Kidney glomerular epithelial cell (primary cell): ENCODE results near the gene PDE9A.

Source experiments
- DNase-seq: peaks from one replicate; lab custom pipeline; 2025; lab: John Stamatoyannopoulos, UW

Gene PDE9A

DNA sequence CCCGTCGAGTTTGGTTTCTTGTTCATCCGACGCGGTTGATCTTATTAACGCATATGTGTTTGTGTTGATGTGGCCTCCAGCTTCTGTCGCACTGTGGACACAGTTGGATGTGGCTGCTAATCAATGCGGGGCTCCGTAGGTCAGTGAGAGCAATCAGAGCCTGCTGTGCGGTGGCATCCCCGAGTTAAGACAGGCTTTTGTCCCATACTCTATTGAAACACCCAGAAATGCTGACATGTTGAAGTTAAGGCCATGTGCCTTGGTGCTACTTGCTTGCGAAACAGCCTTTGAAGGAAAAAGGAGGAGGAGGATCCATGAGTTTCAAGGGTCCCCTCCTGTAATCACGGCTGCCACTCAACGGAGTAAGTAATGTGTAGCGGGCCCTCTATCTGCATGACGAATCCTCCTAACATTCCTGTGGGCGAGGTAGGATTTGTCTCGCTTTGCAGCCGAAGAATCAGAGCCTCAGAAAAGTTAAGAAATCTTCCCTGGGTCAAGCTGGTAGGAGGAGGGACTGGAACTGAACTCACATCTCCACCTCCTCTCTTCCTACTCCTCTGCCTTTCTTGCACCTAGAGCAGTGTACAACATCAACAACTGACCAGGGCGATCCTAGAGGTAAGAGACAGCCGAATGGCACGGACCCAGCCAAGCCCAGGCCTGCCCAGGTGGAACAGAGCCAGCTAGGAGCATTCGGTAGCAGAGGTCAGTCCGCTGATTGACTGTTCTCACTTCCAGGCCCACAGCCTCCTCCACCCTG, 19.5 kb downstream of the PDE9A start:
- peak; percentile 92 for DNase-seq

- no peak for DNase-seq
These were observed 20.4 kb downstream of the PDE9A start for GRCh38 chr21:42673633-42674328.

DNA sequence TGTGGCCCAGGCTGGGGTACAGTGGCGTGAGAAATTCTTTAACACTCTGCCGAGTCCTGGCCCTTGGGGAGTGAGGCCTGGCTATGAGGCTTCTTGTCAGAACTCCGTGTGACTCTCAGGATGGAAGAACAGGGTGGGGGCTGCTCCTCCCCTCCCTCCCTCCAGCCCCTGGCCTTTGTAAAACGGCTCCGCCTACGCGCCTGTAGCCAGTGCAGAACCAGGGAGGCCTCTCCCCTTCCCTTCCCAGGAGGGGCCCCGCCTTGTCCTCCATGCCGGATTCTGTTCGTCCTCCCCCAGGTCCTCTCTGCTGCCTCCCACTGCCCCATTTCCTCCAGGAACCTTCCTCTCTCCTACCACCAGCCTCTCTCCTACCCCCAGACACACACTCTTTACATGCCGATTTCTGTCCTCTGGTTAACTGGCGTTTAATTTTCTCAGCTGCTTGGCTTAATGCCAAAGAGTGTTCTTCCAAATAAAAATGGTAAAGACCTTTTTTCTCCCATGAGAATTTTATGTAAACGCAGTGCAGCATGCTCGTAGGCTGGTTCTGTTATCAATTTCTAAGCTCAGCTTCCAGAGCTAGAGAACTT, 21.0 kb downstream of the PDE9A start:
- DNase-seq: no peak

GRCh38 chr21:42675403-42675802, 22.0 kb downstream of the PDE9A start:
- no peak for DNase-seq

DNA sequence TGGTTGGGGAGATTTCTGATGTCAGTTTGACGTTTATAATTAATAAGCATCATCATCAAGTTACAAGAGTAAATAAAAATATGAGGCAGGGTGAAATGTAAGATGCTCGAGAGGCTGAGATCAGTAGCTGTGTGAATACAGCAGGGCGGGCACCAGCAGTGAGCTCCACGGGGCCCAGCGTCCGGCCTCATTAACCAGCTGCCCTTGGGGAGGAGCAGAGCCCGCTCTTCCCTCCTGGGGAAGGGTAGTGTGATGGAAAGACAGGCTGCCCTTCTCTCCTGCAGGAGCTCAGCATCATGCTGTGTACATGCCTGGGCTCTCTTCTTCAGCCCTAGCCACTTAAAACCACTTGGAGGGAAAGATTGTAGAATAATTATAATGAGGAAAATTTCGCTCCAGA, 23.4 kb downstream of the PDE9A start:
- no peak for DNase-seq

- DNase-seq: peak; percentile 69
These were observed 24.2 kb downstream of the PDE9A start for GRCh38 chr21:42677339-42678321.

- DNase-seq: no peak
These were observed 25.3 kb downstream of the PDE9A start for GRCh38 chr21:42678618-42679295.

GRCh38 chr21:42679319-42680057, 26.1 kb downstream of the PDE9A start:
- no peak for DNase-seq

DNA sequence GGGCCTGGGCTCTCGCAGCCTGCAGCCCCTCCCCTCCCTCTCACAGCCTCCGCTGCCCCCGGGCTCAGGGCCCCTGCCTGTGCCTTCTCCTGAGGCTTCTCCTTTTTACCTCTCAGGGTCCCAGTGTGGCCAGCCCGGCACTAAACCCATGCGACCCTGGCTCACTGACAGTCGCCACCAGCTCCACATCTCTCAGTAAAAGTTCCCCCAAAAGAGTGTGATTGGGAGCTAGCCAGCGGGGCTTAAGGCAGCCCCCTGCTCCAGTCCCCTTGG, 26.6 kb downstream of the PDE9A start:
- DNase-seq: no peak

- no peak for DNase-seq
These were observed 27.0 kb downstream of the PDE9A start for GRCh38 chr21:42680429-42680828.

DNA sequence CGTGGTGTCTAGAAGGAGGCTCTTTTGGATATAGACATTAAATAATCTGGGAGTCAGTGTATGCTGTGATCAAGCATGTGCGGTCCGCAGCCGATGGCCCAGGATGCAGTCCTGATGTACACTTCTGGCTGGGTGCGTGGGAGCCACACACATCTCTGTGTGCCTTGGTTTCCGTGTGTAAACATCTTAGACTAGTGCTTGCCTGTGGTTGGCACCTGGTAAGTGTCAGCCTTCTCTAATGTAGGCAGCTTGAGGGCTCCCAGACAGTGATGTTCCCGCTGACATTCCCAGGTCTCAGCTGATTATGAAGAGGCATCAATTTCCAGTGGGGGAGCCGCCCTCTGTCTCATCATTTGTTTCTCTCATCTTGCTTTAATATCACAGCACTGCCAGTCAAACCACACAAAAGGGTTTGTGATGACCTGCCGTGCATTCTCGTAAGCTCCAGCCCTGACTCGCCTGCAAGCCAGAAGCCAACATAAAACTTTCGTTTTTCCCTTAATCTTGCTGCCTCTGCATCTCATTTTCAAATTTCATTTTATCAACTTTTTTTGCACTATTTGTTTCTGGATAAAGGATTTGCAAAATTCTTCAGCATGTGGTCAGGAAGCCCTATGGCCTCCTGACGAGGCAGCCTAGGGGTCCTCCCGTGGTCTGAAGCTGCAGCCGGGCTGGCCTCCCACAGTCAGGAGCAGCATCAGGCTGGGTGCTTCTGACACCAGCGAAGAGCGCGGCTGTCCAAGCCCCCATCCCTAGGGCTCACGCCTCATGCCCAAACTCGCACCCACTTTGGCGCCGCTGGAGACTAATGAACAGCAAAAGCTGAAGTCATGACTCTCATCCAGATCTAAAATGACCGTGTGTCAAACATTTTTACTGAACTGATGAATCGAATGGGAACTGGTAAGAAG, 28.1 kb downstream of the PDE9A start:
- DNase-seq: no peak

- no peak for DNase-seq
These were observed 29.3 kb downstream of the PDE9A start for GRCh38 chr21:42682661-42683210.

DNA sequence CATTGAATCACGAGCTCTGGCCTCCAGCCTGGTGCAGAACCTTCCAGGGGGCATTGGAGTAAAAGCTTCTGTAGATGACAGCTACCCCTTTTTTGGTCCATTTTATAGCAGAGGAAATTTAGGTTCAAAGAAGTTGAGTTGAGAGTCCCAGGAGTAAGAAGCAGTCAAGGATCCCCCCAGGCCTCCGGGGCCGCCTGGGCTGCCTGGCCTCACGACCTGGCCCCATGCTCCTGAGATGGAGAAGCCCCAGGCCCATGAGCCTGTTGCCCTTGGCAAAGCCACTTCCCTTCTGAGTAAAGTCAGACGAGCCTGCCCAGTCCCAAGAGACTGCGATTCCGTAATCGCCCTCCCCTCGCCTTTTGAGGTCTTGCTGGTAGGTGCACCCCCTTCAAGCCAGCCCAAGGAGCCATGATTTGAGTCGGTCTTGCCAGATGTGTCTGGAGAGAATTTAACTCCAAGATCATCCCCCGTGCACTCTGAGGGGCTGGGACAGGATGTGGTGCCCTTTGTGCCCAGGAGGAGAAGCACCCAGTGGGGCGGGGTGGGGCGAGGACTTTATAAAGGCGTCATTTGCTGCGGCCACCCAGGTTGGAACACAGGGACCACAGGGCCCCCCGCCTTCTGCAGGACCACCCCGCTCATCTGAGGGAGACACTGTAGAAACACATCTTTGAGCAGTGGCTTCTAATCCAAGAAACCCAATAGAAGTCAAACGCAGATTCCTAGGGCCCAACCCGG, 30.1 kb downstream of the PDE9A start:
- DNase-seq: no peak

- no peak for DNase-seq
These were observed 30.9 kb downstream of the PDE9A start for GRCh38 chr21:42684109-42684916.

DNA sequence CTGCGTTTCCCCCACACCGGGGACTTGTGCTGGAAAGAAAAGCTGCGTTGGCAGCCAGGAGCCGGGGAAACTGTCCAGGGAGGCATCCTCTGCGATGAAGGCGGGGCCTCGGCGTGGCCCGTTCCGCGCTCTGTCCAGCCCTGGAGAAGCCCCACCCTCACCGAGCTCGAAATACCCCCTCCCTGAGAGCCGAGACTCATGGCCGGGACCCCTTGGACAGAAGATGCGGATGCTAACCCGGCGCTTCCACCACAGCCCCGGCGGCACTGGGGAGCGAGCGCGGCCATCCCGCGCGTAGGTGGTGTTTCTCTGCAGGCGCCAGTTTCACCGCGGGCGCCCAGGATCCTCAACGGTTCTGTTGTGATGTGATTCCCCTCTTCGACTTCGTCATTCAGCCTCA, 31.6 kb downstream of the PDE9A start:
- DNase-seq: no peak

DNA sequence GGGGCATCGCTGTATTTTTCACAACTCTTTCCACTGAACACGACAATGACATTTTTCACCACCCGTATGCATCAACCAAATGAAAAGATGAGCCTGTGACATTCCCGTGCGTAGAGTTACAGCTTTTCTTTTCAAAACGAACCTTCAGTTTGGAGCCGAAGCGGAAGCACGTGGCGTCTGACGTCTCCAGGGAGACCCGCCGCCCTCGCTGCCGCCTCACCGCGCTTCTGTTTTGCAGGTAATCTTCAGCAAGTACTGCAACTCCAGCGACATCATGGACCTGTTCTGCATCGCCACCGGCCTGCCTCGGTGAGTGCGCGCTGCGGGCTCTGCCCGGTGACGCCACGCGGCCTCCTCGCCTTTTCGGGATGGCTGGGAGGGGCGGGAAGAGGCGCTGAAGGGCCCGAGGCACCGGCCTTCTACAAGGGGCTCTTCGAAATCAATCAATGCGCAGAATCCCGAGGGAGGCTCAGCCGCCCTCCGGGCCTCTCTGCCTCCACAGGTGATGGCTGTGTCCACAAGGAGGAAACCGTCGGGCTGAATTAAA, 32.6 kb downstream of the PDE9A start:
- DNase-seq: no peak

DNA sequence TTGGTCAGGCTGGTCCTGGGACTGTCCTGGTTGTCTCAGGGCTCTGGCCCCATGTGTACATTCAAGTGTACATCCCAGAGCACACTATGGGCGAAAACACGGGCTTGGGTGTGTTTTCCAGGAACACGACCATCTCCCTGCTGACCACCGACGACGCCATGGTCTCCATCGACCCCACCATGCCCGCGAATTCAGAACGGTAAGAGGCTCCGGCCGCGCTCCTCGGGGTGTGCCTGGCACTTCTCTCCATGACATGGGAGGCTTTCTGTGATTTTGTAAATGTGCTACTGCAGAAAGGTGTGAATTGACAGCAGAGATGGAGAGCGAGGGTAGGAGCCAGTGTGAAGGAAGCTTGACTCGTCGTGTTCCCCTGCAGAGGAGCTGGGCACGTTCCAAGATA, 34.4 kb downstream of the PDE9A start:
- DNase-seq: no peak
